H9 (cell line): ENCODE measurements around the gene TRIM40. TPM values are rescaled to one million over a fixed set of nuclear protein-coding genes. Genes with fewer than 3 reads are reported as not detected.

ENCODE experiments used
- DNase-seq: peaks from one replicate; pipeline ENCODE4 v3.0.0-alpha.2; 2017
- H2AFZ ChIP-seq: one replicate; pipeline ENCODE4 v1.6.1; 2013; ENCODE audit warnings: mild to moderate bottlenecking, low read length, control low read depth, moderate library complexity
- H2AK5ac ChIP-seq: 2 replicates; pipeline ENCODE4 v1.6.1; 2013; ENCODE audit warnings: low read length, control low read depth, mixed read lengths; ENCODE audit not compliant: insufficient read length
- H2BK120ac ChIP-seq: one replicate; pipeline ENCODE4 v1.6.1; 2013; ENCODE audit warnings: low read depth, mild to moderate bottlenecking, low read length, control low read depth, inconsistent platforms; ENCODE audit not compliant: poor library complexity, severe bottlenecking
- H2BK12ac ChIP-seq: 2 replicates; pipeline ENCODE4 v1.6.1; 2013; ENCODE audit warnings: low read length, control low read depth, mixed read lengths, low read depth; ENCODE audit not compliant: insufficient read length
- H2BK15ac ChIP-seq: 2 replicates; pipeline ENCODE4 v1.6.1; 2013; ENCODE audit warnings: low read depth, low read length, control low read depth
- H2BK20ac ChIP-seq: one replicate; pipeline ENCODE4 v1.6.1; 2013; ENCODE audit warnings: low read depth, mild to moderate bottlenecking, low read length, control low read depth, inconsistent platforms; ENCODE audit not compliant: poor library complexity, severe bottlenecking
- H2BK5ac ChIP-seq: 2 replicates; pipeline ENCODE4 v1.6.1; 2013; ENCODE audit warnings: low read length, control low read depth, mixed read lengths; ENCODE audit not compliant: insufficient read length
- H3K14ac ChIP-seq: 2 replicates; pipeline ENCODE4 v1.6.1; 2013; ENCODE audit warnings: low read length, control low read depth; ENCODE audit not compliant: insufficient read depth
- H3K18ac ChIP-seq: 2 replicates; pipeline ENCODE4 v1.6.1; 2013; ENCODE audit warnings: low read depth, mild to moderate bottlenecking, mixed read lengths, low read length, control low read depth; ENCODE audit not compliant: insufficient read length
- H3K23ac ChIP-seq: 2 replicates; pipeline ENCODE4 v1.6.1; 2013; ENCODE audit warnings: low read length, control low read depth, mixed read lengths, low read depth; ENCODE audit not compliant: insufficient read length
- H3K23me2 ChIP-seq: 2 replicates; pipeline ENCODE4 v1.6.1; 2013; ENCODE audit warnings: low read depth, mild to moderate bottlenecking, mixed read lengths, low read length, control low read depth; ENCODE audit not compliant: insufficient read length, poor library complexity, severe bottlenecking
- H3K27ac ChIP-seq: 2 replicates; pipeline ENCODE4 v1.5.1; 2013; ENCODE audit warnings: low read length, control low read depth, mixed read lengths, low read depth; ENCODE audit not compliant: insufficient read length
- H3K27me3 ChIP-seq: 2 replicates; pipeline ENCODE4 v1.6.1; 2013; ENCODE audit warnings: low read length, control low read depth, inconsistent platforms; ENCODE audit not compliant: insufficient read depth
- H3K4ac ChIP-seq: 2 replicates; pipeline ENCODE4 v1.6.1; 2013; ENCODE audit warnings: low read depth, mild to moderate bottlenecking, control low read depth, inconsistent platforms, low read length, moderate library complexity
- H3K4me1 ChIP-seq: 2 replicates; pipeline ENCODE4 v1.6.1; 2013; ENCODE audit warnings: low read length, control low read depth, inconsistent platforms; ENCODE audit not compliant: insufficient read depth
- H3K4me2 ChIP-seq: 2 replicates; pipeline ENCODE4 v1.6.1; 2013; ENCODE audit warnings: low read length, control low read depth, mixed read lengths; ENCODE audit not compliant: insufficient read length, insufficient read depth
- H3K56ac ChIP-seq: 2 replicates; pipeline ENCODE4 v1.6.1; 2013; ENCODE audit warnings: low read depth, mild to moderate bottlenecking, mixed read lengths, low read length, control low read depth; ENCODE audit not compliant: insufficient read length
- H3K79me1 ChIP-seq: 2 replicates; pipeline ENCODE4 v1.6.1; 2013; ENCODE audit warnings: low read depth, mild to moderate bottlenecking, moderate library complexity, low read length, control low read depth, inconsistent platforms; ENCODE audit not compliant: insufficient read depth, poor library complexity, severe bottlenecking
- H3K79me2 ChIP-seq: 2 replicates; pipeline ENCODE4 v1.6.1; 2013; ENCODE audit warnings: low read length, control low read depth, inconsistent platforms; ENCODE audit not compliant: insufficient read depth
- H3K9ac ChIP-seq: 2 replicates; pipeline ENCODE4 v1.6.1; 2013; ENCODE audit warnings: low read length, control low read depth, mixed read lengths; ENCODE audit not compliant: insufficient read length; ENCODE audit errors: extremely low read depth
- H3K9me3 ChIP-seq: one replicate; pipeline ENCODE4 v1.6.1; 2013; ENCODE audit warnings: low read depth, low read length, inconsistent platforms; ENCODE audit not compliant: control insufficient read depth
- H3T11ph ChIP-seq: one replicate; pipeline ENCODE4 v1.6.1; 2013; ENCODE audit warnings: mild to moderate bottlenecking, low read length, control low read depth, inconsistent platforms
- H4K20me1 ChIP-seq: one replicate; pipeline ENCODE4 v1.6.1; 2013; ENCODE audit not compliant: control insufficient read depth, insufficient read length, insufficient read depth
- H4K5ac ChIP-seq: 2 replicates; pipeline ENCODE4 v1.6.1; 2013; ENCODE audit warnings: low read depth, mild to moderate bottlenecking, mixed read lengths, low read length, control low read depth; ENCODE audit not compliant: insufficient read length
- H4K8ac ChIP-seq: replicated peaks from 2 replicates; pipeline ENCODE4 v1.6.1; 2013; ENCODE audit warnings: low read length, control low read depth, mixed read lengths, low read depth; ENCODE audit not compliant: insufficient read length
- H4K91ac ChIP-seq: 2 replicates; pipeline ENCODE4 v1.6.1; 2013; ENCODE audit warnings: low read depth, mild to moderate bottlenecking, moderate library complexity, mixed read lengths, low read length, control low read depth; ENCODE audit not compliant: insufficient read length
- H3K27ac Mint-ChIP-seq, 3 experiments: 2 replicates in 2 of 3; 3 replicates in 1 of 3; pipeline ENCODE4 v1.8.0; 2020 to 2021; ENCODE audit warnings: mixed read lengths in 3 of 3, mild to moderate bottlenecking in 1 of 3, moderate library complexity in 1 of 3
- H3K27me3 Mint-ChIP-seq: 2 replicates; pipeline ENCODE4 v1.8.0; 2021; ENCODE audit warnings: low read depth, mild to moderate bottlenecking, moderate library complexity, mixed read lengths
- H3K36me3 Mint-ChIP-seq, 3 experiments: 2 replicates in 2 of 3; 3 replicates in 1 of 3; pipeline ENCODE4 v1.8.0; 2020 to 2021; ENCODE audit warnings: low read depth in 3 of 3, mixed read lengths in 3 of 3; ENCODE audit not compliant: insufficient read depth in 1 of 3
- H3K4me1 Mint-ChIP-seq, 2 experiments: 2 replicates each; pipeline ENCODE4 v1.8.0; 2020; ENCODE audit warnings: mixed read lengths in 2 of 2
- H3K4me3 Mint-ChIP-seq, 2 experiments: 2 replicates in 1 of 2; 3 replicates in 1 of 2; pipeline ENCODE4 v1.8.0; 2020 to 2021; ENCODE audit warnings: mild to moderate bottlenecking in 2 of 2, mixed read lengths in 2 of 2, moderate library complexity in 1 of 2
- H3K9me3 Mint-ChIP-seq, 2 experiments: 2 replicates in 1 of 2; 3 replicates in 1 of 2; pipeline ENCODE4 v1.8.0; 2020; ENCODE audit warnings: mild to moderate bottlenecking in 2 of 2, mixed read lengths in 2 of 2, moderate library complexity in 1 of 2
- WGBS: extraction: QIAGEN DNeasy Blood & Tissue Kit; methylation state at CpG from one replicate; pipeline ENCODE4 v1.1.7; 2013; ENCODE audit warnings: missing lambda C conversion rate, low lambda C conversion rate, mixed read lengths; ENCODE audit not compliant: insufficient read length; ENCODE audit errors: extremely low coverage; 5-methylcytosine and 5-hydroxymethylcytosine counted together
- total RNA-seq: library from RNA; stranded (reverse); gene quantifications from 2 replicates; pipeline ENCODE4 v1.2.1, GENCODE V29; 2021
- TF ChIP-seq, protein P1 (sequence below): fragments of 200-600 bp; sonication (generic); conservative IDR thresholded peaks from 3 replicates; pipeline ENCODE4 v1.8.0; 2021; ENCODE audit warnings: antibody characterized with exemption, mild to moderate bottlenecking

Gene TRIM40
- total RNA-seq, 1 experiment from 2014 or later = not detected

DNA sequence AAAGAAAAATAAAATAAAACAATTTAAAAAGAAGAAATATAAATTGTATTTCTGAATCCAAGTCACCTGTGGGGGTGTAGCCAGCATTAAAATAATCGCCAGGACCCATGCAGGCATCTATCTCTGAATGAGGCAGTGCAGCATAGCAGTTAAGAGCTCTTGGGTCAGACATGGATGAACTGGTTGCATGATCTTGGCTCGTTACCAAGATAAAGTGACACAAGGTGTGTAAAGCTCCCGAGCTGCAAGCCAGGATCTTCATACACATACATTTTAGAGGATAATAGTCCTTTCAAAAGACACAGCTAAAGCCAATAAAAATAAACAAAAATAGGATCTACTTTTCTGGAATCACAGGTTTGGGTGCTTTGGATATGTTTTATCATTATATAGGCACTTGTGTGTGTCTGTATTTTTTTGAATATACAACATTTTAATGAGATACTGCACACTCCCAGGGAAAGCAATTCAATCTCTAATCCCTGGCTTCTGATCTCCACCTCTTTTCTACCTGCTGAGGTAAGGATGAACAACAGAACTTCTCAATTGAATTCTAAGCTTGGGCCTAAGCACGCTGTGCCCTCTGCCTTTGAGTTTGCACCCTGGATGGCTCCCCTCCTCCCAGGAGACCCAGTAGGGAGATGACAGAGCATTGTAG lies 16.2 kb downstream of the TRIM40 start:
- no peak overlapping the region for H3K18ac ChIP-seq
- no peak overlapping the region for H2AFZ ChIP-seq
- H2AK5ac ChIP-seq = no peak overlapping the region
- Mint-ChIP-seq H3K27me3 (peaks cover 61% of the 10 kb centered on the region), H3K9me3 (no peaks in the 10 kb centered on the region), H3K4me1 (peaks cover 2% of the 10 kb centered on the region in 2 experiments; a peak in 1 of 4 replicates), H3K27ac (no peak overlapping the region), H3K36me3 (no peaks in the 10 kb centered on the region), H3K4me3 (no peak overlapping the region)
- no peak overlapping the region for H4K91ac ChIP-seq
- no peak overlapping the region for H4K8ac ChIP-seq
- H3K79me2 ChIP-seq = no peaks in the 10 kb centered on the region
- no peaks in the 10 kb centered on the region for H3K23me2 ChIP-seq
- H2BK20ac ChIP-seq = no peak overlapping the region
- no peaks in the 10 kb centered on the region for H3K27me3 ChIP-seq
- H3K79me1 ChIP-seq = no peaks in the 10 kb centered on the region
- H3K4me2 ChIP-seq = no peak overlapping the region
- H2BK15ac ChIP-seq = no peak overlapping the region
- no peak overlapping the region for H2BK120ac ChIP-seq
- no peak overlapping the region for H3K27ac ChIP-seq
- no peaks in the 10 kb centered on the region for H4K20me1 ChIP-seq
- no peaks in the 10 kb centered on the region for H3K9me3 ChIP-seq
- no peak overlapping the region for H3K9ac ChIP-seq
- no peak overlapping the region for H3K4ac ChIP-seq
- TF ChIP-seq, protein P1, sequence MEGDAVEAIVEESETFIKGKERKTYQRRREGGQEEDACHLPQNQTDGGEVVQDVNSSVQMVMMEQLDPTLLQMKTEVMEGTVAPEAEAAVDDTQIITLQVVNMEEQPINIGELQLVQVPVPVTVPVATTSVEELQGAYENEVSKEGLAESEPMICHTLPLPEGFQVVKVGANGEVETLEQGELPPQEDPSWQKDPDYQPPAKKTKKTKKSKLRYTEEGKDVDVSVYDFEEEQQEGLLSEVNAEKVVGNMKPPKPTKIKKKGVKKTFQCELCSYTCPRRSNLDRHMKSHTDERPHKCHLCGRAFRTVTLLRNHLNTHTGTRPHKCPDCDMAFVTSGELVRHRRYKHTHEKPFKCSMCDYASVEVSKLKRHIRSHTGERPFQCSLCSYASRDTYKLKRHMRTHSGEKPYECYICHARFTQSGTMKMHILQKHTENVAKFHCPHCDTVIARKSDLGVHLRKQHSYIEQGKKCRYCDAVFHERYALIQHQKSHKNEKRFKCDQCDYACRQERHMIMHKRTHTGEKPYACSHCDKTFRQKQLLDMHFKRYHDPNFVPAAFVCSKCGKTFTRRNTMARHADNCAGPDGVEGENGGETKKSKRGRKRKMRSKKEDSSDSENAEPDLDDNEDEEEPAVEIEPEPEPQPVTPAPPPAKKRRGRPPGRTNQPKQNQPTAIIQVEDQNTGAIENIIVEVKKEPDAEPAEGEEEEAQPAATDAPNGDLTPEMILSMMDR = no peak
- H2BK12ac ChIP-seq = no peak overlapping the region
- no peak overlapping the region for H2BK5ac ChIP-seq
- H3K4me1 ChIP-seq = no peaks in the 10 kb centered on the region
- H3T11ph ChIP-seq = no peak overlapping the region
- no peak for DNase-seq
- no peak overlapping the region for H3K23ac ChIP-seq
- WGBS = no CpG with 5 or more reads among the region's 4 CpGs
- no peak overlapping the region for H4K5ac ChIP-seq
- no peak overlapping the region for H3K56ac ChIP-seq
- H3K14ac ChIP-seq = no peak overlapping the region
